Small intestine (tissue), 7 donors: ENCODE data around the gene POLN. TPM values are rescaled to one million over a fixed set of nuclear protein-coding genes. Genes with fewer than 3 reads are reported as not detected.

Experiments used
- DNase-seq, 2 donors: peaks; one replicate each; pipeline versions ENCODE4 v3.0.0 to v3.0.0-alpha.2; 2013
- FAIRE-seq: peaks from 2 replicates; lab custom pipeline; 2012; peaks lifted over from hg19 to GRCh38; lab: Jason Lieb, UNC
- H3K27ac ChIP-seq, 3 donors: one replicate each; pipeline ENCODE4 v1.5.1; 2013; ENCODE audit warnings: low read length in 2 of 3, mild to moderate bottlenecking in 2 of 3, control low read depth in 1 of 3, inconsistent platforms in 1 of 3, low read depth in 1 of 3, moderate library complexity in 1 of 3
- H3K27me3 ChIP-seq, 3 donors: one replicate each; pipeline ENCODE4 v1.6.1; 2013; ENCODE audit warnings: low read length in 3 of 3, inconsistent platforms in 1 of 3; ENCODE audit not compliant: control insufficient read depth in 3 of 3, insufficient read depth in 3 of 3
- H3K36me3 ChIP-seq, 3 donors: one replicate each; pipeline ENCODE4 v1.6.1; 2013; ENCODE audit warnings: low read length in 3 of 3, inconsistent platforms in 1 of 3, low read depth in 1 of 3, mild to moderate bottlenecking in 1 of 3, moderate library complexity in 1 of 3; ENCODE audit not compliant: control insufficient read depth in 3 of 3, insufficient read depth in 2 of 3
- H3K4me1 ChIP-seq, 3 donors: one replicate each; pipeline ENCODE4 v1.6.1; 2013; ENCODE audit warnings: low read length in 2 of 3, inconsistent platforms in 1 of 3, low read depth in 1 of 3, mild to moderate bottlenecking in 1 of 3, moderate library complexity in 1 of 3; ENCODE audit not compliant: control insufficient read depth in 3 of 3, insufficient read depth in 2 of 3
- H3K4me3 ChIP-seq, 3 donors: one replicate each; pipeline ENCODE4 v1.5.1; 2013; ENCODE audit warnings: low read length in 3 of 3, control low read depth in 1 of 3, inconsistent platforms in 1 of 3, low read depth in 1 of 3, mild to moderate bottlenecking in 1 of 3, moderate library complexity in 1 of 3
- H3K9me3 ChIP-seq, 2 donors: one replicate each; pipeline ENCODE4 v1.6.1; 2013; ENCODE audit warnings: low read depth in 1 of 2, low read length in 1 of 2; ENCODE audit not compliant: control insufficient read depth in 2 of 2, insufficient read depth in 1 of 2
- WGBS, 3 donors: extraction: QIAGEN DNeasy Blood & Tissue Kit; methylation state at CpG; one replicate each; pipeline ENCODE4 v1.1.7; 2013; 5-methylcytosine and 5-hydroxymethylcytosine counted together
- polyA plus RNA-seq, 4 donors: library from polyadenylated mRNA; stranded (reverse) in 3 of 4; unstranded in 1 of 4; fragments of 200-250 nt in 3 of 4; fragments of 120-200 nt in 1 of 4; gene quantifications; one replicate each; pipeline versions ENCODE4 v1.2.1 to v1.2.3, GENCODE V29; 2013
- donor health status: healthy with polysubstance abuse.
- donor health status: control.
- donor health status: control.
- donor health status: Bipolar disorder and iron deficiency.
- donor health status: healthy.

The POLN gene
- polyA plus RNA-seq, 4 donors, result 0.89 to 2.2 (median 1.2) TPM

DNA sequence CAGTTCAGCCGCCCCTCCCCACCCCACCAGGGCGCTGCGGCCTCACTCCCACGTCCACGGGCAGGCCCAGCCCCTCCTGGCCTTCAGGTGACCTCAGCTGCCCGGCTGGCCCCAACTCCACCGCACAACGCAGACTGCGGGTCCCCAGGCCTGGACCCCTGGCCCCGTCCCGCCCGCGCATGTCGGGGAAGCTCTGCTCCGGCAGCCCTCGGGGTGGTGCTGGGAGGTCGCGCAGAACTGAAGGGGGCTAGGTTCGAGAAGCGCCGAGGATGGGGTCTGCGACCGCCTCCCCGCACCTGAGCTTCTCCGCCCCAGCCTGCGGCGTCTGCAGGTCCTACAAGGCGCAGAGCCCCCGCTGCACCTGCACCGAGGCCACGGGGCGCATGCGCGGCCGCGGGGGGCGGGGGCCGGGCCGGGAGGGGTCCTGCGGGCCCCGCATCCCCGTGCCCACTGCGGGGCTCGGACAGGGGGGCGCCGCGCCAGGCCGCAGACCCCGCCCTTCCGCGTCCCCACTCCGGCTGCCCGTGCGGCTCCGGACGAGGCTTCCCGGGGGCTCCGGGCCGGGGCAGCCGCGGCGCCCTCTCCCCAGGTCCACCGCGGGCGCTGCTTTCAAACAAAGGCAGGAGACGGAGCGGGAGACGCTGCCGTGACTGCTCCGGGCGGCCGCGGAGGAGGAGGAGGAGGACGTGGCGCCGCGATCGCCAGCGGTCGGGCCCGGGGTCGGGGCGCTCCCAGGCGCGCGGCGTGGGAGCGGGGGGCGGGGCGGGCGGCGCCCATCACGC is 183.5 kb downstream of the POLN start:
- DNase-seq (peak in 1 of 2 donors; percentile 34), FAIRE-seq (no peak)
- 2 to 3% (median 3%) methylated on average over 46 to 93 of the region's 93 CpGs for WGBS, 3 donors
- peak overlapping the region; percentile 7 to 63 (median 13) for H3K4me3 ChIP-seq
- H3K36me3 ChIP-seq, result no peaks in the 10 kb centered on the region
- no peaks in the 10 kb centered on the region for H3K9me3 ChIP-seq
- H3K4me1 ChIP-seq, result no peaks in the 10 kb centered on the region
- H3K27ac ChIP-seq, result no peak overlapping the region
- H3K27me3 ChIP-seq, result peaks cover 17 to 48% (median 27%) of the 10 kb centered on the region in 3 donors

DNA sequence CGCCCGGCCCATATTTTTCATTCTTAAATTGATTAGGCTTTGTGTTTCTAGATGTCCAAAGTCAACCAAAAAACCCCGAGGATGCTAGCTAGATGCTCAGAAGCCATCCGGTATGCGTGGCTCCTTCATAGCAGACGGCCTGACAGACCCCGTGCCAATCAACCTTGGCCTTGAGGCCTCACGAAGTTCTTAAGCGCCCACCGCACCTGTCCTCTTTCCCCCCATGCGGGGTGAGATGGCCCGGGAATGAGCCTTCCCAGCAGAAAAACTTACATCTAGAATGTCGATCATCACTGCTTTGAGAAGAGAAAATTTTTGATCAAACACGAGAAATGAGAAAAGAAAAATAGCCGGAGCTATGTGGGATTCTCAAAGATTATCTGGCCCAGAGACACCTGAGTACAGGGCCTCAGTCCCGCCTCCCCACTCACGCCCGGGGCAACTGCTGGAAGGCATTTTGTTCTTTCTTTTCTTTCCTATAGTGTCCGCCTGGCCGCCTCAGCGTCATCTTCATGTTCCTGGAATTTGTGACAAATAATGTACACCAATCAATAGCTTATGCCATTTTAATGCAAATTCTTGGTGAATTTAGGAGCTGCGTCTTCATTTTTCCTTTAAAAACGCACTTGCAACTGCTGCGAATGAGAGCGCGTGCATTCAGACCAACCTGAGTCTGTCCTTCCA is 184.4 kb downstream of the POLN start:
- 61 to 70% (median 68%) methylated on average over 26 of the region's 26 CpGs for WGBS, 3 donors
- DNase-seq (no peak), FAIRE-seq (no peak)
- Histone ChIP-seq H3K9me3 (no peaks in the 10 kb centered on the region), H3K4me3 (no peak overlapping the region), H3K27ac (no peak overlapping the region), H3K36me3 (no peaks in the 10 kb centered on the region), H3K27me3 (peaks cover 17 to 50% (median 27%) of the 10 kb centered on the region in 3 donors), H3K4me1 (no peaks in the 10 kb centered on the region)

DNA sequence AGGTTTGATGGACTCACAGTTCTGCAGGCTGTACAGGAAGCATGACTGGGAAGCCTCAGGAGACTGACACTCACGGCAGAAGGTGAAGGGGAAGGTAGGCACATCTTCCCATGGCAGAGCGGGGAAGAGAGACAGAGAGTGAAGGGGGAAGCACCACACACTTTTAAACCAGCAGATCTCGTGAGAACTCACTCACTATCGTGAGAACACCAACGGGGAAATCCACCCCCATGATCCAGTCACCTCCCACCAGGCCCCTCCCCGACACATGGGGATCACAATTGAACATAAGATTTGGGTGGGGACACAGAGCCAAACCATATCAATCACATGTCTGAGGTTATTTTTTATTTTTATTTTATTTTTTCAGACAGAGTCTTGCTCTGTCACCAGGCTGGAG is 187.7 kb downstream of the POLN start:
- 61 to 71% (median 65%) methylated on average over 6 of the region's 6 CpGs for WGBS, 3 donors
- Histone ChIP-seq H3K9me3 (no peaks in the 10 kb centered on the region), H3K27me3 (peaks cover 6 to 37% (median 12%) of the 10 kb centered on the region in 3 donors), H3K36me3 (no peaks in the 10 kb centered on the region), H3K27ac (no peak overlapping the region), H3K4me1 (no peaks in the 10 kb centered on the region), H3K4me3 (no peak overlapping the region)
- no peak for FAIRE-seq
- DNase-seq, result no peak

- DNase-seq (no peak), FAIRE-seq (no peak)
- Histone ChIP-seq H3K36me3 (no peaks in the 10 kb centered on the region), H3K4me1 (no peaks in the 10 kb centered on the region), H3K4me3 (no peak overlapping the region), H3K27me3 (peaks cover 0 to 35% (median 2%) of the 10 kb centered on the region in 3 donors), H3K9me3 (no peaks in the 10 kb centered on the region), H3K27ac (no peak overlapping the region)
- 72 to 81% (median 80%) methylated on average over 10 of the region's 10 CpGs for WGBS, 3 donors
These were observed 190.8 kb downstream of the POLN start for GRCh38 chr4:2051086-2051485.

DNA sequence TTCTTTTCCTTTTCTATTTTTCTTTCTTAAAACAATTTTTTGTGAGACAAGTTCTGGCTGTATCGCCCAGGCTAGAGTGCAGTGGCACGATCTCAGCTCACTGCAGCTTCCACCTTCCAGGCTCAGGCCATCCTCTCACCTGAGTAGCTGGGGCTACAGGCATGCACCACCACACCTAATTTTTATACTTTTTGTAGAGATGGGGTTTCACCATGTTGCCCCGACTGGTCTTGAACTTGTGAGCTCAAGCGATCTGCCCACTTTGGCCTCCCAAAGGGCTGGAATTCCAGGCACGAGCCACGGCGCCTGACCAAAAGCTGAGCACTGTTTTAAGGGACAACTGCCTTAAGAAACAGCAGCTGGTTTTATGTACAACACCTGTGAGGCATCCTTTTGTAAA is 192.1 kb downstream of the POLN start:
- no peak for DNase-seq
- Histone ChIP-seq H3K27ac (no peak overlapping the region), H3K4me1 (no peaks in the 10 kb centered on the region), H3K9me3 (no peaks in the 10 kb centered on the region), H3K36me3 (no peaks in the 10 kb centered on the region), H3K4me3 (no peak overlapping the region), H3K27me3 (peaks cover 0 to 34% (median 2%) of the 10 kb centered on the region in 3 donors)
- FAIRE-seq, result no peak
- WGBS, 3 donors, result 83 to 89% (median 86%) methylated on average over 7 of the region's 7 CpGs

- H3K9me3 ChIP-seq, result peaks cover 0 to 3% of the 10 kb centered on the region in 2 donors
These were observed 192.5 kb downstream of the POLN start for GRCh38 chr4:2049381-2049780.

GRCh38 chr4:2048831-2049230 is 193.1 kb downstream of the POLN start:
- Histone ChIP-seq H3K27me3 (peaks cover 0 to 36% (median 0%) of the 10 kb centered on the region in 3 donors), H3K4me3 (no peak overlapping the region), H3K27ac (no peak overlapping the region), H3K36me3 (peaks cover 0 to 3% (median 0%) of the 10 kb centered on the region in 3 donors), H3K9me3 (peaks cover 0 to 3% of the 10 kb centered on the region in 2 donors), H3K4me1 (no peaks in the 10 kb centered on the region)
- FAIRE-seq (no peak), DNase-seq (no peak)
- 79 to 87% (median 84%) methylated on average over 8 of the region's 8 CpGs for WGBS, 3 donors

More at GRCh38 chr4:2049381-2049780, 192.5 kb downstream of the POLN start:
- peaks cover 0 to 38% (median 2%) of the 10 kb centered on the region in 3 donors for H3K27me3 ChIP-seq
- no peak for FAIRE-seq
- H3K4me3 ChIP-seq, result no peak overlapping the region
- no peaks in the 10 kb centered on the region for H3K36me3 ChIP-seq
- DNase-seq, result no peak
- 90 to 92% (median 91%) methylated on average over 7 of the region's 7 CpGs for WGBS, 3 donors
- no peaks in the 10 kb centered on the region for H3K4me1 ChIP-seq
- no peak overlapping the region for H3K27ac ChIP-seq

DNA sequence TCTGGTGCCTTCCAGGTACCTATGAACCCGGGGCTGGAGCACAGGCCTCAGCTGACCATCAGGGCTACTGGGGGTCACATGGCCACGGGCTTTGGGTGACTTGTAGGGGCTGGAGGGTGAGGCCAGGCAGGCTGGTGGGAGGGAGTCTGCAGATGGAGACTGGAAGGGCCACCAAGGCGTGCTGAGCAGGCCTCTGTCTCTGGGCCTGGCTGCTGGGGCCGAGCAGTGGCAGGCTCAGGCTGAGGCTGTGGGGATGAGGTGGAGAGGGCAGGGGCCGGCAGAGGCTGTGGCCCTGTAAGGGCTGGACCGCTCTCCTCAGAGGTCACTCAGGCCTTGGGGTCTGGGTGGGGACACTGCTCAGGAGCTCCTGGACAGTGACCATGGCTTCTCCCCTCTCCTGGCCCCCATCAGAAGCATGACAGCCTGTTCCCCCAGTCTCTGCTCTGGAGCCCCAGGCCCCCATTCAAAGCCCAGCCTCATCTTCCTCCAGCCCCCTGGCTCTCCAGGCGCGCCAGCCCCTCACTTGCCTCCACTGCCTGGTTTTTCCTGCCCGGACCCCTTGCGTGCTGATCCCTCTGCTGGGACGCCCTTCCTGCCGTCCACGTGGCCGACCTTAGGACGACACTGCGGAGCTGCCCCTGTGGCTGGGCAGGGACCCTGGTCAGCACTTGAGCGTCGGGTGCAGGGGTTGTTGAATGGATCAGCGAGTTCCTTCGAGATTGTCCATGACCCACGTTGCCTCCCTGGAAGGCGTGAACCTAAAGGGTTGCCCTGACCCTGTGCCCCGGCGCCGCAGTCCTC is 193.9 kb downstream of the POLN start:
- Histone ChIP-seq H3K4me1 (no peaks in the 10 kb centered on the region), H3K27me3 (peaks cover 0 to 40% (median 0%) of the 10 kb centered on the region in 3 donors), H3K4me3 (no peak overlapping the region), H3K36me3 (peaks cover 0 to 3% (median 0%) of the 10 kb centered on the region in 3 donors), H3K9me3 (peaks cover 0 to 3% of the 10 kb centered on the region in 2 donors), H3K27ac (no peak overlapping the region)
- no peak for DNase-seq
- 85 to 91% (median 89%) methylated on average over 25 of the region's 25 CpGs for WGBS, 3 donors
- FAIRE-seq, result no peak
